Loucy (cell line): ENCODE results near the gene PLEKHH2.
"Not testable (repeated sequence)": the region's sequence is repeated elsewhere in the genome, so short reads cannot be mapped to it uniquely, and the experiment has no call there.

ENCODE experiments used
- H2AFZ ChIP-seq: fragments of 200-600 bp; sonication (generic); 2 replicates; pipeline ENCODE4 v1.6.0; 2016; ENCODE audit warnings: antibody characterized with exemption, mild to moderate bottlenecking, low read length, moderate library complexity
- H3F3A ChIP-seq: fragments of 200-600 bp; 2 replicates; pipeline ENCODE4 v1.6.0; 2016; ENCODE audit warnings: antibody characterized with exemption, low read depth, mild to moderate bottlenecking
- H3K27me3 ChIP-seq: fragments of 200-600 bp; sonication (generic); 2 replicates; pipeline ENCODE4 v1.6.1; 2014; ENCODE audit warnings: low read length, mild to moderate bottlenecking; ENCODE audit not compliant: insufficient read depth, poor library complexity, severe bottlenecking
- H3K36me3 ChIP-seq: fragments of 200-600 bp; sonication (generic); 2 replicates; pipeline ENCODE4 v1.6.1; 2016; ENCODE audit warnings: low read length; ENCODE audit not compliant: insufficient read depth
- H3K4me1 ChIP-seq: fragments of 200-600 bp; sonication (generic); 2 replicates; pipeline ENCODE4 v1.5.1; 2014; ENCODE audit warnings: low read length, mild to moderate bottlenecking; ENCODE audit not compliant: insufficient read depth, poor library complexity, severe bottlenecking
- H3K4me2 ChIP-seq: fragments of 200-600 bp; sonication (generic); 2 replicates; pipeline ENCODE4 v1.6.0; 2014; ENCODE audit warnings: antibody characterized with exemption, low read length, low read depth, mild to moderate bottlenecking; ENCODE audit not compliant: poor library complexity, severe bottlenecking
- H3K4me3 ChIP-seq: fragments of 200-600 bp; sonication (generic); 2 replicates; pipeline ENCODE4 v1.5.1; 2014; ENCODE audit warnings: low read length, mild to moderate bottlenecking, mixed read lengths; ENCODE audit not compliant: poor library complexity, severe bottlenecking
- H3K79me2 ChIP-seq: fragments of 200-600 bp; sonication (generic); 2 replicates; pipeline ENCODE4 v1.6.1; 2014; ENCODE audit warnings: low read length; ENCODE audit not compliant: insufficient read depth
- H3K9ac ChIP-seq: fragments of 200-600 bp; sonication (generic); 2 replicates; pipeline ENCODE4 v1.6.0; 2014; ENCODE audit warnings: mild to moderate bottlenecking, low read depth, low read length, moderate library complexity; ENCODE audit not compliant: poor library complexity, severe bottlenecking
- H3K9me2 ChIP-seq: fragments of 200-600 bp; sonication (generic); replicated peaks from 2 replicates; pipeline ENCODE4 v1.6.1; 2016; ENCODE audit warnings: low read depth, low read length, mixed read lengths
- H3K9me3 ChIP-seq: fragments of 200-600 bp; sonication (generic); 2 replicates; pipeline ENCODE4 v1.6.1; 2014; ENCODE audit warnings: mild to moderate bottlenecking, antibody characterized with exemption, low read length, low read depth; ENCODE audit not compliant: insufficient read depth
- H4K20me1 ChIP-seq: fragments of 200-600 bp; sonication (generic); 2 replicates; pipeline ENCODE4 v1.6.0; 2014; ENCODE audit warnings: antibody characterized with exemption, low read length, mild to moderate bottlenecking; ENCODE audit not compliant: insufficient read depth, poor library complexity, severe bottlenecking
- EZH2phosphoT487 ChIP-seq: fragments of 200-600 bp; IDR thresholded peaks from 2 replicates; pipeline ENCODE4 v1.6.1; 2018; ENCODE audit warnings: antibody characterized with exemption, mild to moderate bottlenecking, moderate library complexity, borderline replicate concordance
- TF ChIP-seq, protein P1 (sequence below): fragments of 200-600 bp; sonication (generic); conservative IDR thresholded peaks from 2 replicates; pipeline ENCODE4 v1.5.1; 2014; ENCODE audit warnings: mild to moderate bottlenecking, antibody characterized with exemption, low read length

Gene PLEKHH2

DNA sequence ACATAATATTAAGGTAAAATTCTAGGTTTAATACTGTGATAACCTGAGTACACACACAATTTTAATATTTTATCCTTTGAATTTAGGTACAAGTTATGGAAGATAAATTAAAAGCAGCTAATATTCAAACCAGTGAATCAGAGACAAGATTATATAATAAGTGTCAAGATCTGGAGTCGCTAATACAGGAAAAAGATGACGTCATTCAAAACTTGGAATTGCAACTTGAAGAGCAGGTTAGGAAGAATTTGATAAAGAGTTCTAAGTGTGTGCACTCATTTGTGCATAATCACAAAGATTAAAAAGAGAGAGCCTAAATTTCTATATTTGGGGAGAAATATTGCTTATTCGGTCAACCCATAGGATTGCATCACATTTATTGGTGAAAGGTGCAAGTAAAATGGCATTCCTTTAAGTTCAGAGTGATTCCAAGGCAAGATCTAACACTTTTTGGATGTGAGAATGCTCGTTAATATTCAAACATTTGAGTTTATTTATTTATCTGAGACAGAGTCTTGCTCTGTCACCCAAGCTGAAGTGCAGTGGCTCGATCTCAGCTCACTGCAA lies 55.5 kb downstream of the PLEKHH2 start:
- Histone ChIP-seq H4K20me1 (no peaks in the 10 kb centered on the region), H3K4me2 (no peak overlapping the region), H3K9ac (no peak overlapping the region), H3K4me1 (no peaks in the 10 kb centered on the region), H3K9me3 (no peaks in the 10 kb centered on the region), H2AFZ (no peak overlapping the region), H3K4me3 (no peak overlapping the region), H3K9me2 (no peaks in the 10 kb centered on the region), H3K79me2 (no peaks in the 10 kb centered on the region), H3F3A (no peaks in the 10 kb centered on the region), H3K27me3 (no peaks in the 10 kb centered on the region), H3K36me3 (no peaks in the 10 kb centered on the region)
- TF ChIP-seq, protein P1, sequence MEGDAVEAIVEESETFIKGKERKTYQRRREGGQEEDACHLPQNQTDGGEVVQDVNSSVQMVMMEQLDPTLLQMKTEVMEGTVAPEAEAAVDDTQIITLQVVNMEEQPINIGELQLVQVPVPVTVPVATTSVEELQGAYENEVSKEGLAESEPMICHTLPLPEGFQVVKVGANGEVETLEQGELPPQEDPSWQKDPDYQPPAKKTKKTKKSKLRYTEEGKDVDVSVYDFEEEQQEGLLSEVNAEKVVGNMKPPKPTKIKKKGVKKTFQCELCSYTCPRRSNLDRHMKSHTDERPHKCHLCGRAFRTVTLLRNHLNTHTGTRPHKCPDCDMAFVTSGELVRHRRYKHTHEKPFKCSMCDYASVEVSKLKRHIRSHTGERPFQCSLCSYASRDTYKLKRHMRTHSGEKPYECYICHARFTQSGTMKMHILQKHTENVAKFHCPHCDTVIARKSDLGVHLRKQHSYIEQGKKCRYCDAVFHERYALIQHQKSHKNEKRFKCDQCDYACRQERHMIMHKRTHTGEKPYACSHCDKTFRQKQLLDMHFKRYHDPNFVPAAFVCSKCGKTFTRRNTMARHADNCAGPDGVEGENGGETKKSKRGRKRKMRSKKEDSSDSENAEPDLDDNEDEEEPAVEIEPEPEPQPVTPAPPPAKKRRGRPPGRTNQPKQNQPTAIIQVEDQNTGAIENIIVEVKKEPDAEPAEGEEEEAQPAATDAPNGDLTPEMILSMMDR, result no peak
- no peak for TF ChIP-seq EZH2phosphoT487

DNA sequence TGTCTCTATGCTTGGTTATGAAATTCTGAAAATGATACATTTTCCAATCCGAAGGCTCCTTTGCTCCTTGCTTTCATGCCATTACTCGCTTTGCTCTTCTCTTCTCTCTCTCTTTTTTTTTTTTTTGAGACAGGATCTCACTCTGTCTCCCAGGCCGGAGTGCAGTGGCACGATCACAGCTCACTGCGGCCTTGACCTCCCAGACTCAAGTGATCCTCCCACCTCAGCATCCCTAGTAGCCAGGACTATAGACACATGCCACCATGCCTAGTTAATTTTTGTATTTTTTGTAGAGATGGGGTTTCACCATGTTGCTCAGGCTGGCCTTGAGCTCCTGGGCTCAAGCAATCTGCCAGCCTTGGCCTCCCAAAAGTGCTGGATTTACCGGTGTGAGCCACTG lies 61.1 kb downstream of the PLEKHH2 start:
- H3K4me3 ChIP-seq, H3K9me3 ChIP-seq: not testable (repeated sequence)
- peak overlapping the region; percentile 63; the same call in 1 of the 2 replicates for H2AFZ ChIP-seq

DNA sequence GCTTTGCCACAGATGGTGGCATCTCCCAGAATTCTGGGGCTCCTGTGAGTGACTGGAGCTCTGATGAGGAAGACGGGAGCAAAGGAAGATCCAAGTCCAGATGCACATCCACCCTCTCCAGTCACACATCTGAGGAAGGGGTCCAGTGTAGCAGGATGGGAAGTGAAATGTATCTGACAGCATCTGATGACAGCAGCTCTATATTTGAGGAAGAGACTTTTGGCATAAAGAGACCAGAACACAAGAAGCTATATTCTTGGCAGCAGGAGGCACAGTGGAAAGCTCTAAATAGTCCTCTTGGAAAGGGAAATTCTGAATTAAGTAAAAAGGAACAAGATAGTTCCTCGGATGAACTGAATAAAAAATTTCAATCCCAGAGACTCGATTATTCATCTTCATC lies 62.7 kb downstream of the PLEKHH2 start:
- H2AFZ ChIP-seq, result no peak overlapping the region
- no peaks in the 10 kb centered on the region for H4K20me1 ChIP-seq
- H3K4me2 ChIP-seq, result no peak overlapping the region
- H3K36me3 ChIP-seq, result no peaks in the 10 kb centered on the region
- no peak overlapping the region for H3K4me3 ChIP-seq
- H3K9me2 ChIP-seq, result no peaks in the 10 kb centered on the region
- no peak overlapping the region for H3K9ac ChIP-seq
- no peak for TF ChIP-seq EZH2phosphoT487
- TF ChIP-seq, protein P1, result no peak
- H3K79me2 ChIP-seq, result no peaks in the 10 kb centered on the region
- no peaks in the 10 kb centered on the region for H3F3A ChIP-seq
- H3K9me3 ChIP-seq, result no peaks in the 10 kb centered on the region
- no peaks in the 10 kb centered on the region for H3K27me3 ChIP-seq
- H3K4me1 ChIP-seq, result peaks cover 5% of the 10 kb centered on the region

More for the DNA sequence above, 61.1 kb downstream of the PLEKHH2 start:
- not testable (repeated sequence) for H3F3A ChIP-seq, H3K4me1 ChIP-seq, H3K79me2 ChIP-seq, H3K4me2 ChIP-seq, H3K9ac ChIP-seq, H3K27me3 ChIP-seq, H3K36me3 ChIP-seq, H3K9me2 ChIP-seq, H4K20me1 ChIP-seq

DNA sequence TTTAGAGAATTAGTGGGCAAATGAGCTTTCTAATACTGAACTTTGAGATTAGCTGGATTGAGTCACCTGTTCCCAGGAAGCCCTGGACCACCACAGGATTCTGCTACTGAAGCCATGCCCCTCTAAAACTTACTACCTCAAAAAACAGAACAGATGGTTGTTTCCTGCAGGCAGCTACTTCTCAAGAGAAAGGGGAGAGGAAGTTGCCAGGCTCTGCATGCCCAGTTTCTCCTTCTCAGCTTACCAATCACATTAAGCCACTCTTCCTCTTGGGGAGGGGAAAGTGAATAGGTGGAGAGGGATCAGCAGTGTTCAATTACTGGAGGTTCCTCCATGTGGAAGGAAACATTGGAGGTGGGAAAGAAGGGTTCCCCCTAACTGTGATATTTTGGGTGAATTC lies 64.1 kb downstream of the PLEKHH2 start:
- H3K9ac ChIP-seq, result no peak overlapping the region
- H3F3A ChIP-seq, result no peaks in the 10 kb centered on the region
- H3K36me3 ChIP-seq, result no peaks in the 10 kb centered on the region
- H2AFZ ChIP-seq, result peak overlapping the region; percentile 20; the same call in 1 of the 2 replicates
- no peaks in the 10 kb centered on the region for H3K27me3 ChIP-seq
- no peaks in the 10 kb centered on the region for H3K9me3 ChIP-seq
- H3K4me3 ChIP-seq, result no peak overlapping the region
- H3K9me2 ChIP-seq, result no peaks in the 10 kb centered on the region
- no peak overlapping the region for H3K4me2 ChIP-seq
- no peaks in the 10 kb centered on the region for H3K79me2 ChIP-seq
- H4K20me1 ChIP-seq, result no peaks in the 10 kb centered on the region
- peaks cover 5% of the 10 kb centered on the region for H3K4me1 ChIP-seq
- TF ChIP-seq EZH2phosphoT487, result no peak
- TF ChIP-seq, protein P1, result no peak
